H9 (cell line): ENCODE results near the gene RTTN. TPM values are rescaled to one million over a fixed set of nuclear protein-coding genes. Genes with fewer than 3 reads are reported as not detected.

Experiments used
- DNase-seq: peaks from one replicate; pipeline ENCODE4 v3.0.0-alpha.2; 2017
- H2AFZ ChIP-seq: one replicate; pipeline ENCODE4 v1.6.1; 2013; ENCODE audit warnings: mild to moderate bottlenecking, low read length, control low read depth, moderate library complexity
- H2AK5ac ChIP-seq: 2 replicates; pipeline ENCODE4 v1.6.1; 2013; ENCODE audit warnings: low read length, control low read depth, mixed read lengths; ENCODE audit not compliant: insufficient read length
- H2BK120ac ChIP-seq: one replicate; pipeline ENCODE4 v1.6.1; 2013; ENCODE audit warnings: low read depth, mild to moderate bottlenecking, low read length, control low read depth, inconsistent platforms; ENCODE audit not compliant: poor library complexity, severe bottlenecking
- H2BK12ac ChIP-seq: 2 replicates; pipeline ENCODE4 v1.6.1; 2013; ENCODE audit warnings: low read length, control low read depth, mixed read lengths, low read depth; ENCODE audit not compliant: insufficient read length
- H2BK15ac ChIP-seq: 2 replicates; pipeline ENCODE4 v1.6.1; 2013; ENCODE audit warnings: low read depth, low read length, control low read depth
- H2BK20ac ChIP-seq: one replicate; pipeline ENCODE4 v1.6.1; 2013; ENCODE audit warnings: low read depth, mild to moderate bottlenecking, low read length, control low read depth, inconsistent platforms; ENCODE audit not compliant: poor library complexity, severe bottlenecking
- H2BK5ac ChIP-seq: 2 replicates; pipeline ENCODE4 v1.6.1; 2013; ENCODE audit warnings: low read length, control low read depth, mixed read lengths; ENCODE audit not compliant: insufficient read length
- H3K14ac ChIP-seq: 2 replicates; pipeline ENCODE4 v1.6.1; 2013; ENCODE audit warnings: low read length, control low read depth; ENCODE audit not compliant: insufficient read depth
- H3K18ac ChIP-seq: 2 replicates; pipeline ENCODE4 v1.6.1; 2013; ENCODE audit warnings: low read depth, mild to moderate bottlenecking, mixed read lengths, low read length, control low read depth; ENCODE audit not compliant: insufficient read length
- H3K23ac ChIP-seq: 2 replicates; pipeline ENCODE4 v1.6.1; 2013; ENCODE audit warnings: low read length, control low read depth, mixed read lengths, low read depth; ENCODE audit not compliant: insufficient read length
- H3K23me2 ChIP-seq: 2 replicates; pipeline ENCODE4 v1.6.1; 2013; ENCODE audit warnings: low read depth, mild to moderate bottlenecking, mixed read lengths, low read length, control low read depth; ENCODE audit not compliant: insufficient read length, poor library complexity, severe bottlenecking
- H3K27ac ChIP-seq: 2 replicates; pipeline ENCODE4 v1.5.1; 2013; ENCODE audit warnings: low read length, control low read depth, mixed read lengths, low read depth; ENCODE audit not compliant: insufficient read length
- H3K27me3 ChIP-seq: 2 replicates; pipeline ENCODE4 v1.6.1; 2013; ENCODE audit warnings: low read length, control low read depth, inconsistent platforms; ENCODE audit not compliant: insufficient read depth
- H3K4ac ChIP-seq: 2 replicates; pipeline ENCODE4 v1.6.1; 2013; ENCODE audit warnings: low read depth, mild to moderate bottlenecking, control low read depth, inconsistent platforms, low read length, moderate library complexity
- H3K4me1 ChIP-seq: 2 replicates; pipeline ENCODE4 v1.6.1; 2013; ENCODE audit warnings: low read length, control low read depth, inconsistent platforms; ENCODE audit not compliant: insufficient read depth
- H3K4me2 ChIP-seq: 2 replicates; pipeline ENCODE4 v1.6.1; 2013; ENCODE audit warnings: low read length, control low read depth, mixed read lengths; ENCODE audit not compliant: insufficient read length, insufficient read depth
- H3K56ac ChIP-seq: 2 replicates; pipeline ENCODE4 v1.6.1; 2013; ENCODE audit warnings: low read depth, mild to moderate bottlenecking, mixed read lengths, low read length, control low read depth; ENCODE audit not compliant: insufficient read length
- H3K79me1 ChIP-seq: 2 replicates; pipeline ENCODE4 v1.6.1; 2013; ENCODE audit warnings: low read depth, mild to moderate bottlenecking, moderate library complexity, low read length, control low read depth, inconsistent platforms; ENCODE audit not compliant: insufficient read depth, poor library complexity, severe bottlenecking
- H3K79me2 ChIP-seq: 2 replicates; pipeline ENCODE4 v1.6.1; 2013; ENCODE audit warnings: low read length, control low read depth, inconsistent platforms; ENCODE audit not compliant: insufficient read depth
- H3K9ac ChIP-seq: 2 replicates; pipeline ENCODE4 v1.6.1; 2013; ENCODE audit warnings: low read length, control low read depth, mixed read lengths; ENCODE audit not compliant: insufficient read length; ENCODE audit errors: extremely low read depth
- H3K9me3 ChIP-seq: one replicate; pipeline ENCODE4 v1.6.1; 2013; ENCODE audit warnings: low read depth, low read length, inconsistent platforms; ENCODE audit not compliant: control insufficient read depth
- H3T11ph ChIP-seq: one replicate; pipeline ENCODE4 v1.6.1; 2013; ENCODE audit warnings: mild to moderate bottlenecking, low read length, control low read depth, inconsistent platforms
- H4K20me1 ChIP-seq: one replicate; pipeline ENCODE4 v1.6.1; 2013; ENCODE audit not compliant: control insufficient read depth, insufficient read length, insufficient read depth
- H4K5ac ChIP-seq: 2 replicates; pipeline ENCODE4 v1.6.1; 2013; ENCODE audit warnings: low read depth, mild to moderate bottlenecking, mixed read lengths, low read length, control low read depth; ENCODE audit not compliant: insufficient read length
- H4K8ac ChIP-seq: replicated peaks from 2 replicates; pipeline ENCODE4 v1.6.1; 2013; ENCODE audit warnings: low read length, control low read depth, mixed read lengths, low read depth; ENCODE audit not compliant: insufficient read length
- H4K91ac ChIP-seq: 2 replicates; pipeline ENCODE4 v1.6.1; 2013; ENCODE audit warnings: low read depth, mild to moderate bottlenecking, moderate library complexity, mixed read lengths, low read length, control low read depth; ENCODE audit not compliant: insufficient read length
- H3K27ac Mint-ChIP-seq, 3 experiments: 2 replicates in 2 of 3; 3 replicates in 1 of 3; pipeline ENCODE4 v1.8.0; 2020 to 2021; ENCODE audit warnings: mixed read lengths in 3 of 3, mild to moderate bottlenecking in 1 of 3, moderate library complexity in 1 of 3
- H3K27me3 Mint-ChIP-seq: 2 replicates; pipeline ENCODE4 v1.8.0; 2021; ENCODE audit warnings: low read depth, mild to moderate bottlenecking, moderate library complexity, mixed read lengths
- H3K36me3 Mint-ChIP-seq, 3 experiments: 2 replicates in 2 of 3; 3 replicates in 1 of 3; pipeline ENCODE4 v1.8.0; 2020 to 2021; ENCODE audit warnings: low read depth in 3 of 3, mixed read lengths in 3 of 3; ENCODE audit not compliant: insufficient read depth in 1 of 3
- H3K4me1 Mint-ChIP-seq, 2 experiments: 2 replicates each; pipeline ENCODE4 v1.8.0; 2020; ENCODE audit warnings: mixed read lengths in 2 of 2
- H3K4me3 Mint-ChIP-seq, 2 experiments: 2 replicates in 1 of 2; 3 replicates in 1 of 2; pipeline ENCODE4 v1.8.0; 2020 to 2021; ENCODE audit warnings: mild to moderate bottlenecking in 2 of 2, mixed read lengths in 2 of 2, moderate library complexity in 1 of 2
- H3K9me3 Mint-ChIP-seq, 2 experiments: 2 replicates in 1 of 2; 3 replicates in 1 of 2; pipeline ENCODE4 v1.8.0; 2020; ENCODE audit warnings: mild to moderate bottlenecking in 2 of 2, mixed read lengths in 2 of 2, moderate library complexity in 1 of 2
- WGBS: extraction: QIAGEN DNeasy Blood & Tissue Kit; methylation state at CpG from one replicate; pipeline ENCODE4 v1.1.7; 2013; ENCODE audit warnings: missing lambda C conversion rate, low lambda C conversion rate, mixed read lengths; ENCODE audit not compliant: insufficient read length; ENCODE audit errors: extremely low coverage; 5-methylcytosine and 5-hydroxymethylcytosine counted together
- total RNA-seq: library from RNA; stranded (reverse); gene quantifications from 2 replicates; pipeline ENCODE4 v1.2.1, GENCODE V29; 2021
- TF ChIP-seq, protein P1 (sequence below): fragments of 200-600 bp; sonication (generic); conservative IDR thresholded peaks from 3 replicates; pipeline ENCODE4 v1.8.0; 2021; ENCODE audit warnings: antibody characterized with exemption, mild to moderate bottlenecking

Gene RTTN
- total RNA-seq, 1 experiment from 2014 or later = 17.6 TPM

DNA sequence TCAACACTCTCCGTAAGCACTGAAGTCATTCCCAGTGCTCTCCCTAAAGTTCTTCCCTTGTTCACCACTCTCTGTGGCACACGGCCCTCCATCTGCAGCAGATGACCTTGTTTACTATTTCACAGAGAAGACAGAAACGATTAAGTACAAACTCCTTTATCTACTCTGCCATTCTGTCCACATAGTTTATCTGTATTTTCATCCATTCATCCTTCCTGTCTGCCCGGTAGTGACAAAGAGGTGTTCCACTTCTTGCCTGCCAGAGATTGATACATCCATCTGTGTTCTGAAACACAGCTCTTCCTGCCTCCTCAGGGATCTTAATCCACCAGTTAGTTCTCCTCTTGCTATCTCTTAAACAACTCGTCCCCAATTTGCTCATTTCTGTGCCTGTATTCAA, 179.9 kb downstream of the RTTN start:
- Histone ChIP-seq H3T11ph (no peak overlapping the region), H4K20me1 (no peaks in the 10 kb centered on the region), H2BK5ac (no peak overlapping the region), H4K5ac (no peak overlapping the region), H3K9ac (no peak overlapping the region), H3K9me3 (no peaks in the 10 kb centered on the region), H2BK15ac (no peak overlapping the region), H4K91ac (no peak overlapping the region), H3K56ac (no peak overlapping the region), H2AK5ac (no peak overlapping the region), H2BK20ac (no peak overlapping the region), H3K79me1 (no peaks in the 10 kb centered on the region), H3K27me3 (no peaks in the 10 kb centered on the region), H2AFZ (no peak overlapping the region), H3K4me2 (no peak overlapping the region), H3K14ac (no peak overlapping the region), H3K79me2 (no peaks in the 10 kb centered on the region), H2BK120ac (no peak overlapping the region), H3K27ac (no peak overlapping the region), H3K18ac (no peak overlapping the region), H3K23me2 (no peaks in the 10 kb centered on the region), H3K4me1 (no peaks in the 10 kb centered on the region), H2BK12ac (no peak overlapping the region), H4K8ac (no peak overlapping the region), H3K4ac (no peak overlapping the region), H3K23ac (no peak overlapping the region)
- H3K4me1 Mint-ChIP-seq = peaks cover 6% of the 10 kb centered on the region in 2 experiments
- no peaks in the 10 kb centered on the region for H3K9me3 Mint-ChIP-seq
- TF ChIP-seq, protein P1, sequence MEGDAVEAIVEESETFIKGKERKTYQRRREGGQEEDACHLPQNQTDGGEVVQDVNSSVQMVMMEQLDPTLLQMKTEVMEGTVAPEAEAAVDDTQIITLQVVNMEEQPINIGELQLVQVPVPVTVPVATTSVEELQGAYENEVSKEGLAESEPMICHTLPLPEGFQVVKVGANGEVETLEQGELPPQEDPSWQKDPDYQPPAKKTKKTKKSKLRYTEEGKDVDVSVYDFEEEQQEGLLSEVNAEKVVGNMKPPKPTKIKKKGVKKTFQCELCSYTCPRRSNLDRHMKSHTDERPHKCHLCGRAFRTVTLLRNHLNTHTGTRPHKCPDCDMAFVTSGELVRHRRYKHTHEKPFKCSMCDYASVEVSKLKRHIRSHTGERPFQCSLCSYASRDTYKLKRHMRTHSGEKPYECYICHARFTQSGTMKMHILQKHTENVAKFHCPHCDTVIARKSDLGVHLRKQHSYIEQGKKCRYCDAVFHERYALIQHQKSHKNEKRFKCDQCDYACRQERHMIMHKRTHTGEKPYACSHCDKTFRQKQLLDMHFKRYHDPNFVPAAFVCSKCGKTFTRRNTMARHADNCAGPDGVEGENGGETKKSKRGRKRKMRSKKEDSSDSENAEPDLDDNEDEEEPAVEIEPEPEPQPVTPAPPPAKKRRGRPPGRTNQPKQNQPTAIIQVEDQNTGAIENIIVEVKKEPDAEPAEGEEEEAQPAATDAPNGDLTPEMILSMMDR = no peak
- peaks cover 5 to 17% (median 14%) of the 10 kb centered on the region in 3 experiments; a peak in 6 of 7 replicates for H3K36me3 Mint-ChIP-seq
- H3K27me3 Mint-ChIP-seq = no peaks in the 10 kb centered on the region
- H3K27ac Mint-ChIP-seq = no peak overlapping the region
- DNase-seq = no peak
- no CpG with 5 or more reads among the region's 5 CpGs for WGBS
- H3K4me3 Mint-ChIP-seq = no peak overlapping the region
